Measurements from ENCODE around the gene TEX9.
"Not testable (repeated sequence)": the region's sequence is repeated elsewhere in the genome, so short reads cannot be mapped to it uniquely, and the experiment has no call there.

Gene TEX9

GRCh38 chr15:56383010-56383409 is 17.8 kb downstream of the TEX9 start:
- no peak for DNase-seq (ENCODE audit: low read depth)
- TF ChIP-seq CTCF (IDR thresholded peaks at IDR 0.05; ENCODE audit: low read depth, low read length, missing control alignments) = no peak
- H3K4me3 ChIP-seq (ENCODE audit: low read depth, low read length) = no peak overlapping the region

- DNase-seq (ENCODE audit: low read depth) = no peak
- TF ChIP-seq CTCF (IDR thresholded peaks at IDR 0.05; ENCODE audit: low read depth, low read length, missing control alignments) = no peak
- no peak overlapping the region for H3K4me3 ChIP-seq (ENCODE audit: low read depth, low read length)
Observed at GRCh38 chr15:56385908-56386307, 20.7 kb downstream of the TEX9 start.

GRCh38 chr15:56390739-56391267 is 25.6 kb downstream of the TEX9 start:
- DNase-seq (ENCODE audit: low read depth) = no peak
- no peak overlapping the region for H3K4me3 ChIP-seq (ENCODE audit: low read depth, low read length)
- no peak for TF ChIP-seq CTCF (IDR thresholded peaks at IDR 0.05; ENCODE audit: low read depth, low read length, missing control alignments)

GRCh38 chr15:56393277-56393676 is 28.1 kb downstream of the TEX9 start:
- H3K4me3 ChIP-seq (ENCODE audit: low read depth, low read length) = no peak overlapping the region
- no peak for TF ChIP-seq CTCF (IDR thresholded peaks at IDR 0.05; ENCODE audit: low read depth, low read length, missing control alignments)
- no peak for DNase-seq (ENCODE audit: low read depth)

GRCh38 chr15:56394909-56395308 is 29.7 kb downstream of the TEX9 start:
- no peak for DNase-seq (ENCODE audit: low read depth)
- TF ChIP-seq CTCF (IDR thresholded peaks at IDR 0.05; ENCODE audit: low read depth, low read length, missing control alignments) = no peak
- no peak overlapping the region for H3K4me3 ChIP-seq (ENCODE audit: low read depth, low read length)

- H3K4me3 ChIP-seq (ENCODE audit: low read depth, low read length); DNase-seq (ENCODE audit: low read depth): not testable (repeated sequence)
Observed at GRCh38 chr15:56397325-56397724, 32.1 kb downstream of the TEX9 start.

GRCh38 chr15:56399209-56399608 is 34.0 kb downstream of the TEX9 start:
- DNase-seq (ENCODE audit: low read depth); H3K4me3 ChIP-seq (ENCODE audit: low read depth, low read length): not testable (repeated sequence)

- DNase-seq (ENCODE audit: low read depth) = no peak
- no peak overlapping the region for H3K4me3 ChIP-seq (ENCODE audit: low read depth, low read length)
- no peak for TF ChIP-seq CTCF (IDR thresholded peaks at IDR 0.05; ENCODE audit: low read depth, low read length, missing control alignments)
Observed at GRCh38 chr15:56410721-56411120, 45.5 kb downstream of the TEX9 start.
